Fibroblast of lung (primary cell): Measurements from ENCODE around the gene SRPX2. TPM values are rescaled to one million over a fixed set of nuclear protein-coding genes. Genes with fewer than 3 reads are reported as not detected.
A peak's percentile ranks its signal among the peaks of the same experiment; 100 is the strongest.

Experiments used
- DNase-seq, 2 donors: peaks; one replicate each; pipeline versions ENCODE4 v3.0.0 to v3.0.0-alpha.2; 2010; ENCODE audit warnings: low read depth in 2 of 2
- H2AFZ ChIP-seq: 2 replicates; pipeline ENCODE4 v1.5.1; 2012; ENCODE audit warnings: low read length, control low read depth, inconsistent platforms
- H3K27ac ChIP-seq: 2 replicates; pipeline ENCODE4 v1.5.1; 2011; ENCODE audit warnings: low read length, control low read depth; ENCODE audit not compliant: insufficient read depth
- H3K27me3 ChIP-seq: 2 replicates; pipeline ENCODE4 v1.5.1; 2011; ENCODE audit warnings: mild to moderate bottlenecking, low read length; ENCODE audit not compliant: control insufficient read depth, insufficient read depth
- H3K36me3 ChIP-seq: 2 replicates; pipeline ENCODE4 v1.5.1; 2011; ENCODE audit warnings: low read length; ENCODE audit not compliant: control insufficient read depth, insufficient read depth
- H3K4me1 ChIP-seq: 2 replicates; pipeline ENCODE4 v1.5.1; 2011; ENCODE audit warnings: low read length; ENCODE audit not compliant: control insufficient read depth, insufficient read depth; ENCODE audit errors: extremely low read depth
- H3K4me2 ChIP-seq: 2 replicates; pipeline ENCODE4 v1.5.1; 2011; ENCODE audit warnings: low read length, control low read depth; ENCODE audit not compliant: insufficient read depth; ENCODE audit errors: extremely low read depth
- H3K4me3 ChIP-seq, 4 experiments: fragments of 200-600 bp in 1 of 4; sonication (generic) in 1 of 4; replicated peaks in 1 of 4; 2 replicates each; pipeline ENCODE4 v1.5.1; 2011 to 2016; ENCODE audit warnings: low read length in 4 of 4, low read depth in 3 of 4, mild to moderate bottlenecking in 3 of 4, control low read depth in 2 of 4, inconsistent platforms in 1 of 4, mixed read lengths in 1 of 4; ENCODE audit not compliant: insufficient read depth in 1 of 4; ENCODE audit errors: control extremely low read depth in 1 of 4
- H3K79me2 ChIP-seq: 2 replicates; pipeline ENCODE4 v1.5.1; 2012; ENCODE audit warnings: mild to moderate bottlenecking, low read length, inconsistent platforms; ENCODE audit not compliant: control insufficient read depth, insufficient read depth
- H3K9ac ChIP-seq: 2 replicates; pipeline ENCODE4 v1.5.1; 2011; ENCODE audit warnings: mild to moderate bottlenecking, low read length, control low read depth; ENCODE audit not compliant: insufficient read depth
- H3K9me3 ChIP-seq: 2 replicates; pipeline ENCODE4 v1.5.1; 2012; ENCODE audit warnings: low read depth, low read length; ENCODE audit not compliant: control insufficient read depth, insufficient read depth
- H4K20me1 ChIP-seq: 2 replicates; pipeline ENCODE4 v1.5.1; 2011; ENCODE audit warnings: low read length; ENCODE audit not compliant: control insufficient read depth, insufficient read depth; ENCODE audit errors: extremely low read depth
- CTCF ChIP-seq, 2 donors: IDR thresholded peaks in 1 of 2; conservative IDR thresholded peaks in 1 of 2; 1 replicate in 1 of 2; 2 replicates in 1 of 2; pipeline ENCODE4 v1.5.1; 2011 to 2012; ENCODE audit warnings: low read length in 2 of 2, control low read depth in 1 of 2, inconsistent platforms in 1 of 2, low read depth in 1 of 2, mild to moderate bottlenecking in 1 of 2
- EZH2 ChIP-seq: IDR thresholded peaks from 2 replicates; pipeline ENCODE4 v1.5.1; 2012; ENCODE audit warnings: low read length, control low read depth, mild to moderate bottlenecking; ENCODE audit errors: missing control alignments
- polyA plus RNA-seq, 2 donors: library from polyadenylated mRNA; depleted of rRNA in 1 of 2; stranded (reverse) in 1 of 2; unstranded in 1 of 2; fragments of >200 nt; gene quantifications; 2 replicates each; pipeline ENCODE4 v1.2.1, GENCODE V29; 2011 to 2012; ENCODE audit warnings: missing spikeins in 1 of 2
- total RNA-seq: library from RNA; depleted of rRNA; stranded (reverse); fragments of >200 nt; gene quantifications from 2 replicates; pipeline ENCODE4 v1.2.1, GENCODE V29; 2014

SRPX2 gene
- total and polyA plus RNA-seq, 2 donors (not counting 1 experiment from before 2014, with no cell fraction given), result 18.2 to 77.6 TPM

- Histone ChIP-seq H3K4me3 (no peak overlapping the region), H3K4me2 (peak overlapping the region; percentile 35), H3K9me3 (no peaks in the 10 kb centered on the region), H3K79me2 (no peaks in the 10 kb centered on the region), H4K20me1 (no peaks in the 10 kb centered on the region), H3K4me1 (peaks cover 4% of the 10 kb centered on the region), H3K9ac (no peak overlapping the region), H3K27me3 (no peaks in the 10 kb centered on the region), H3K27ac (no peak overlapping the region), H3K36me3 (no peaks in the 10 kb centered on the region), H2AFZ (no peak overlapping the region)
- peak in 1 of 2 donors; percentile 35 for DNase-seq
- TF ChIP-seq CTCF (conservative IDR thresholded peaks at IDR 0.05 in 1 of 2, IDR thresholded peaks at IDR 0.05 in 1 of 2; ENCODE audit: low read depth in 1 of 2, low read length in 2 of 2) (no peak), EZH2 (no peak)
Measured at GRCh38 chrX:100658941-100659381, 15.0 kb downstream of the SRPX2 start.

- H3K9ac ChIP-seq, result no peak overlapping the region
- no peak overlapping the region for H3K27ac ChIP-seq
- DNase-seq, result peak in 1 of 2 donors; percentile 30
- TF ChIP-seq CTCF (conservative IDR thresholded peaks at IDR 0.05 in 1 of 2, IDR thresholded peaks at IDR 0.05 in 1 of 2; ENCODE audit: low read depth in 1 of 2, low read length in 2 of 2) (no peak), EZH2 (no peak)
- H2AFZ ChIP-seq, result no peak overlapping the region
- H4K20me1 ChIP-seq, result no peaks in the 10 kb centered on the region
- H3K36me3 ChIP-seq, result no peaks in the 10 kb centered on the region
- H3K9me3 ChIP-seq, result no peaks in the 10 kb centered on the region
- H3K4me1 ChIP-seq, result peaks cover 4% of the 10 kb centered on the region
- H3K4me2 ChIP-seq, result no peak overlapping the region
- H3K4me3 ChIP-seq, result no peak overlapping the region
- H3K79me2 ChIP-seq, result no peaks in the 10 kb centered on the region
- no peaks in the 10 kb centered on the region for H3K27me3 ChIP-seq
Measured at GRCh38 chrX:100659431-100660137, 15.6 kb downstream of the SRPX2 start.

- no peak overlapping the region for H3K27ac ChIP-seq
- H4K20me1 ChIP-seq, result no peaks in the 10 kb centered on the region
- H3K9me3 ChIP-seq, result no peaks in the 10 kb centered on the region
- no peaks in the 10 kb centered on the region for H3K79me2 ChIP-seq
- no peak overlapping the region for H3K4me3 ChIP-seq
- no peak for DNase-seq
- peaks cover 1% of the 10 kb centered on the region for H3K36me3 ChIP-seq
- H2AFZ ChIP-seq, result no peak overlapping the region
- H3K4me2 ChIP-seq, result no peak overlapping the region
- TF ChIP-seq EZH2 (no peak), CTCF (conservative IDR thresholded peaks at IDR 0.05 in 1 of 2, IDR thresholded peaks at IDR 0.05 in 1 of 2; ENCODE audit: low read depth in 1 of 2, low read length in 2 of 2) (no peak)
- H3K4me1 ChIP-seq, result peaks cover 4% of the 10 kb centered on the region
- H3K9ac ChIP-seq, result no peak overlapping the region
- no peaks in the 10 kb centered on the region for H3K27me3 ChIP-seq
Measured at GRCh38 chrX:100662170-100662569, 18.2 kb downstream of the SRPX2 start.
